ENCODE measurements around the gene BEST2.
A peak's percentile ranks its signal among the peaks of the same experiment; 100 is the strongest.

Gene BEST2

GRCh38 chr19:12767666-12768065, 16.1 kb downstream of the BEST2 start:
- no peak for DNase-seq (ENCODE audit: low read depth, low spot score)

- peak; percentile 83 for DNase-seq (ENCODE audit: low read depth, low spot score)
Observed at GRCh38 chr19:12769689-12770088, 18.1 kb downstream of the BEST2 start.

- DNase-seq (ENCODE audit: low read depth, low spot score), result no peak
Observed at GRCh38 chr19:12770922-12771321, 19.3 kb downstream of the BEST2 start.

- no peak for DNase-seq (ENCODE audit: low read depth, low spot score)
Observed at GRCh38 chr19:12772323-12772722, 20.7 kb downstream of the BEST2 start.

GRCh38 chr19:12773571-12773970, 22.0 kb downstream of the BEST2 start:
- DNase-seq (ENCODE audit: low read depth, low spot score), result no peak

- DNase-seq (ENCODE audit: low read depth, low spot score), result peak; percentile 89
Observed at GRCh38 chr19:12774588-12775555, 23.3 kb downstream of the BEST2 start, which contains the start of gene HOOK2. TSS of gene HOOK2 (minus strand) at chr19:12775552. CDS start at chr19:12775449, 103 bp downstream.

- peak; percentile 84 for DNase-seq (ENCODE audit: low read depth, low spot score)
Observed at GRCh38 chr19:12777217-12778016, 25.8 kb downstream of the BEST2 start.

- DNase-seq (ENCODE audit: low read depth, low spot score), result peak; percentile 57
Observed at GRCh38 chr19:12778017-12778904, 26.7 kb downstream of the BEST2 start.

GRCh38 chr19:12778905-12779161, 27.2 kb downstream of the BEST2 start:
- DNase-seq (ENCODE audit: low read depth, low spot score), result no peak

- DNase-seq (ENCODE audit: low read depth, low spot score), result peak; percentile 47
Observed at GRCh38 chr19:12779162-12779993, 27.8 kb downstream of the BEST2 start.

GRCh38 chr19:12782174-12782423, 30.5 kb downstream of the BEST2 start:
- DNase-seq (ENCODE audit: low read depth, low spot score), result no peak

GRCh38 chr19:12782424-12783290, 31.1 kb downstream of the BEST2 start:
- DNase-seq (ENCODE audit: low read depth, low spot score), result peak; percentile 76

GRCh38 chr19:12783291-12783848, 31.8 kb downstream of the BEST2 start:
- no peak for DNase-seq (ENCODE audit: low read depth, low spot score)

GRCh38 chr19:12783849-12784393, 32.3 kb downstream of the BEST2 start:
- no peak for DNase-seq (ENCODE audit: low read depth, low spot score)

GRCh38 chr19:12784394-12784870, 32.8 kb downstream of the BEST2 start:
- no peak for DNase-seq (ENCODE audit: low read depth, low spot score)

- DNase-seq (ENCODE audit: low read depth, low spot score), result no peak
Observed at GRCh38 chr19:12784871-12785430, 33.4 kb downstream of the BEST2 start.

GRCh38 chr19:12785431-12786031, 33.9 kb downstream of the BEST2 start:
- no peak for DNase-seq (ENCODE audit: low read depth, low spot score)

- no peak for DNase-seq (ENCODE audit: low read depth, low spot score)
Observed at GRCh38 chr19:12786141-12786870, 34.7 kb downstream of the BEST2 start.

All from ELF-1 (cell line).